OCI-LY7 (cell line): ENCODE results near the gene IL4I1.

Experiments used
- CTCF ChIP-seq: fragments of 200-600 bp; sonication (generic); conservative IDR thresholded peaks from 2 replicates; pipeline ENCODE4 v1.5.1; 2014; ENCODE audit warnings: mild to moderate bottlenecking, antibody characterized with exemption, low read length, moderate library complexity, mixed read lengths
- EZH2phosphoT487 ChIP-seq: fragments of 200-600 bp; sonication (generic); IDR thresholded peaks from 2 replicates; pipeline ENCODE4 v1.6.1; 2018; ENCODE audit warnings: low read depth, borderline replicate concordance, mild to moderate bottlenecking, mixed run types, antibody characterized with exemption, low read length, moderate library complexity, mixed read lengths

- TF ChIP-seq CTCF (no peak), EZH2phosphoT487 (no peak)
Measured at GRCh38 chr19:49869484-49870308, 27.0 kb downstream of the IL4I1 start.
